Measurements from ENCODE around the gene DAGLA.

Gene DAGLA

GRCh38 chr11:61785837-61786402, 105.7 kb downstream of the DAGLA start:
- no peak for DNase-seq

- no peak for DNase-seq
Observed at GRCh38 chr11:61787928-61788491, 107.8 kb downstream of the DAGLA start.

GRCh38 chr11:61791737-61792309, 111.6 kb downstream of the DAGLA start:
- peak; percentile 42 to 51 for DNase-seq

GRCh38 chr11:61792310-61793082, 112.3 kb downstream of the DAGLA start, which contains the start of the genes FEN1 and TMEM258:
Gene FEN1 (plus strand): TSS chr11:61792911. CDS start chr11:61795362, 2,451 bp downstream.
Gene TMEM258 (minus strand): TSS chr11:61792599. CDS start chr11:61792558, 41 bp downstream.
- peak; percentile 88 to 89 for DNase-seq

GRCh38 chr11:61793083-61793828, 113.1 kb downstream of the DAGLA start:
- peak in 1 of 2 donors; percentile 17 for DNase-seq

- DNase-seq, result no peak
Observed at GRCh38 chr11:61793829-61794204, 113.6 kb downstream of the DAGLA start.

GRCh38 chr11:61794579-61794978, 114.4 kb downstream of the DAGLA start:
- no peak for DNase-seq

GRCh38 chr11:61795459-61795858, 115.3 kb downstream of the DAGLA start:
- DNase-seq, result no peak

- no peak for DNase-seq
Observed at GRCh38 chr11:61795876-61796526, 115.8 kb downstream of the DAGLA start.

Data from stimulated activated CD4-positive, alpha-beta T cell treated with anti-CD3 and anti-CD28 coated beads, Interleukin-2, amount 100 ng/mL, for 24 hours (primary cell).